K562 (cell line): ENCODE results near the gene FN3K. TPM values are rescaled to one million over a fixed set of nuclear protein-coding genes. Genes with fewer than 3 reads are reported as not detected.

Experiments
- RERE ChIP-seq: sonication (generic); formaldehyde crosslinking; IDR thresholded peaks from 2 replicates; pipeline ENCODE4 v1.8.0; 2023; ENCODE audit warnings: missing genetic modification reagents, mild to moderate bottlenecking, borderline replicate concordance
- REST ChIP-seq, 2 experiments: fragments of 450-650 bp; formaldehyde crosslinking in 1 of 2; IDR thresholded peaks; 2 replicates each; pipeline versions ENCODE4 v1.4.0 to v1.6.1; 2014 to 2020; ENCODE audit warnings: mild to moderate bottlenecking in 2 of 2, borderline replicate concordance in 1 of 2, low read depth in 1 of 2
- SIX5 ChIP-seq, 2 experiments: IDR thresholded peaks; 2 replicates each; pipeline ENCODE4 v1.6.1; 2011; ENCODE audit warnings: low read length in 2 of 2, borderline replicate concordance in 1 of 2, low read depth in 1 of 2, mild to moderate bottlenecking in 1 of 2, moderate library complexity in 1 of 2; ENCODE audit not compliant: insufficient read depth in 1 of 2
- polyA plus RNA-seq, 8 experiments: library from polyadenylated mRNA; depleted of rRNA in 4 of 8; stranded (reverse) in 5 of 8; unstranded in 3 of 8; fragments of >200 nt; fragmentation: Nextera tagmentation in 2 of 8; fragmentation: Illumina TruSeq in 1 of 8; extraction: Ambion mirVana in 2 of 8; extraction: Trizol in 1 of 8; gene quantifications; 2 replicates each; pipeline versions ENCODE4 v1.2.1 to v1.2.3, GENCODE V29; 2011 to 2014; ENCODE audit warnings: inconsistent platforms in 1 of 8, missing spikeins in 1 of 8
- total RNA-seq, 7 experiments: library from RNA; depleted of rRNA in 6 of 7; stranded (reverse); fragments of >200 nt in 6 of 7; fragmentation: Illumina TruSeq in 2 of 7; extraction: Trizol in 2 of 7; gene quantifications; 2 replicates each; pipeline versions ENCODE4 v1.2.1 to v1.2.3, GENCODE V29; 2011 to 2021; ENCODE audit warnings: low replicate concordance in 1 of 7
- TF ChIP-seq, protein P1 (sequence below): fragments of 250-450 bp; sonication (Bioruptor Pico); IDR thresholded peaks from 2 replicates; pipeline ENCODE4 v1.4.0; 2020

The FN3K gene
- total and polyA plus RNA-seq, 9 of the 15 experiments (the other 6 are each of a cell fraction or from before 2014, with no cell fraction given) = 0.08 to 22.7 (median 3.8) TPM

GRCh38 chr17:82737967-82738877 lies 2.8 kb downstream of the FN3K start (continued):
- TF ChIP-seq RERE (CRISPR knock-in tag) (no peak), SIX5 (IDR thresholded peaks at IDR 0.05; ENCODE audit: borderline replicate concordance in 1 of 2, insufficient read depth in 1 of 2, low read depth in 1 of 2, low read length in 2 of 2) (no peak), REST (IDR thresholded peaks at IDR 0.05; ENCODE audit: borderline replicate concordance) (no peak), REST (CRISPR knock-in tag; IDR thresholded peaks at IDR 0.05; ENCODE audit: low read depth) (no peak)
- TF ChIP-seq, protein P1, sequence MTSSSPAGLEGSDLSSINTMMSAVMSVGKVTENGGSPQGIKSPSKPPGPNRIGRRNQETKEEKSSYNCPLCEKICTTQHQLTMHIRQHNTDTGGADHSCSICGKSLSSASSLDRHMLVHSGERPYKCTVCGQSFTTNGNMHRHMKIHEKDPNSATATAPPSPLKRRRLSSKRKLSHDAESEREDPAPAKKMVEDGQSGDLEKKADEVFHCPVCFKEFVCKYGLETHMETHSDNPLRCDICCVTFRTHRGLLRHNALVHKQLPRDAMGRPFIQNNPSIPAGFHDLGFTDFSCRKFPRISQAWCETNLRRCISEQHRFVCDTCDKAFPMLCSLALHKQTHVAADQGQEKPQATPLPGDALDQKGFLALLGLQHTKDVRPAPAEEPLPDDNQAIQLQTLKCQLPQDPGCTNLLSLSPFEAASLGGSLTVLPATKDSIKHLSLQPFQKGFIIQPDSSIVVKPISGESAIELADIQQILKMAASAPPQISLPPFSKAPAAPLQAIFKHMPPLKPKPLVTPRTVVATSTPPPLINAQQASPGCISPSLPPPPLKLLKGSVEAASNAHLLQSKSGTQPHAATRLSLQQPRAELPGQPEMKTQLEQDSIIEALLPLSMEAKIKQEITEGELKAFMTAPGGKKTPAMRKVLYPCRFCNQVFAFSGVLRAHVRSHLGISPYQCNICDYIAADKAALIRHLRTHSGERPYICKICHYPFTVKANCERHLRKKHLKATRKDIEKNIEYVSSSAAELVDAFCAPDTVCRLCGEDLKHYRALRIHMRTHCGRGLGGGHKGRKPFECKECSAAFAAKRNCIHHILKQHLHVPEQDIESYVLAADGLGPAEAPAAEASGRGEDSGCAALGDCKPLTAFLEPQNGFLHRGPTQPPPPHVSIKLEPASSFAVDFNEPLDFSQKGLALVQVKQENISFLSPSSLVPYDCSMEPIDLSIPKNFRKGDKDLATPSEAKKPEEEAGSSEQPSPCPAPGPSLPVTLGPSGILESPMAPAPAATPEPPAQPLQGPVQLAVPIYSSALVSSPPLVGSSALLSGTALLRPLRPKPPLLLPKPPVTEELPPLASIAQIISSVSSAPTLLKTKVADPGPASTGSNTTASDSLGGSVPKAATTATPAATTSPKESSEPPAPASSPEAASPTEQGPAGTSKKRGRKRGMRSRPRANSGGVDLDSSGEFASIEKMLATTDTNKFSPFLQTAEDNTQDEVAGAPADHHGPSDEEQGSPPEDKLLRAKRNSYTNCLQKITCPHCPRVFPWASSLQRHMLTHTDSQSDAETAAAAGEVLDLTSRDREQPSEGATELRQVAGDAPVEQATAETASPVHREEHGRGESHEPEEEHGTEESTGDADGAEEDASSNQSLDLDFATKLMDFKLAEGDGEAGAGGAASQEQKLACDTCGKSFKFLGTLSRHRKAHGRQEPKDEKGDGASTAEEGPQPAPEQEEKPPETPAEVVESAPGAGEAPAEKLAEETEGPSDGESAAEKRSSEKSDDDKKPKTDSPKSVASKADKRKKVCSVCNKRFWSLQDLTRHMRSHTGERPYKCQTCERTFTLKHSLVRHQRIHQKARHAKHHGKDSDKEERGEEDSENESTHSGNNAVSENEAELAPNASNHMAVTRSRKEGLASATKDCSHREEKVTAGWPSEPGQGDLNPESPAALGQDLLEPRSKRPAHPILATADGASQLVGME = no peak
